SK-N-SH treated with all-trans-retinoic acid at 6 μM for 48 hours (cell line): ENCODE results near the gene SDE2.

Experiments
- ATAC-seq: fragments of 200-7000 bp; cut with Tn5 transposase; 3 replicates; pipeline ENCODE4 v1.9.1; 2020; ENCODE audit warnings: mild to moderate bottlenecking, moderate library complexity
- ARNTL ChIP-seq: fragments of 450-650 bp; formaldehyde crosslinking; IDR thresholded peaks from 2 replicates; pipeline ENCODE4 v1.5.0; 2020; ENCODE audit warnings: low read depth, mild to moderate bottlenecking, moderate library complexity, borderline replicate concordance
- BACH2 ChIP-seq: fragments of 250-450 bp; sonication (Bioruptor Pico); IDR thresholded peaks from 2 replicates; pipeline ENCODE4 v1.9.0; 2021; ENCODE audit warnings: mild to moderate bottlenecking, borderline replicate concordance
- CSDC2 ChIP-seq: fragments of 250-450 bp; sonication (Bioruptor Pico); IDR thresholded peaks from 2 replicates; pipeline ENCODE4 v1.5.0; 2020; ENCODE audit warnings: mild to moderate bottlenecking, moderate library complexity
- CSRNP3 ChIP-seq: fragments of 250-450 bp; sonication (Bioruptor Pico); IDR thresholded peaks from 2 replicates; pipeline ENCODE4 v1.5.1; 2021; ENCODE audit warnings: mild to moderate bottlenecking, moderate library complexity
- ESRRG ChIP-seq: fragments of 250-450 bp; sonication (Bioruptor Pico); IDR thresholded peaks from 2 replicates; pipeline ENCODE4 v1.6.1; 2021; ENCODE audit warnings: mild to moderate bottlenecking
- ISL1 ChIP-seq: fragments of 250-450 bp; sonication (Bioruptor Pico); IDR thresholded peaks from 2 replicates; pipeline ENCODE4 v2.1.2; 2022; ENCODE audit warnings: mild to moderate bottlenecking, moderate library complexity
- OSR1 ChIP-seq: fragments of 250-450 bp; sonication (Bioruptor Pico); IDR thresholded peaks from 2 replicates; pipeline ENCODE4 v1.8.0; 2022; ENCODE audit warnings: moderate library complexity, mild to moderate bottlenecking, inconsistent platforms
- POU6F1 ChIP-seq: fragments of 250-450 bp; sonication (Bioruptor Pico); IDR thresholded peaks from 2 replicates; pipeline ENCODE4 v1.8.0; 2021; ENCODE audit warnings: low read depth, mild to moderate bottlenecking, moderate library complexity, borderline replicate concordance
- PPARA ChIP-seq: fragments of 250-450 bp; sonication (Bioruptor Pico); IDR thresholded peaks from 2 replicates; pipeline ENCODE4 v1.5.0; 2020; ENCODE audit warnings: mild to moderate bottlenecking, borderline replicate concordance
- RARB ChIP-seq: fragments of 250-450 bp; sonication (Bioruptor Pico); IDR thresholded peaks from 2 replicates; pipeline ENCODE4 v1.8.0; 2021; ENCODE audit warnings: mild to moderate bottlenecking, moderate library complexity
- SNAI2 ChIP-seq: fragments of 250-450 bp; sonication (Bioruptor Pico); IDR thresholded peaks from 2 replicates; pipeline ENCODE4 v1.5.0; 2020; ENCODE audit warnings: mild to moderate bottlenecking, moderate library complexity
- TCF4 ChIP-seq: fragments of 250-450 bp; sonication (Bioruptor Pico); IDR thresholded peaks from 2 replicates; pipeline ENCODE4 v1.8.0; 2021; ENCODE audit warnings: mild to moderate bottlenecking, moderate library complexity, borderline replicate concordance
- TOX ChIP-seq: fragments of 250-450 bp; sonication (Bioruptor Pico); IDR thresholded peaks from 2 replicates; pipeline ENCODE4 v1.8.0; 2021; ENCODE audit warnings: mild to moderate bottlenecking, moderate library complexity, borderline replicate concordance
- ZFP3 ChIP-seq: fragments of 250-450 bp; sonication (Bioruptor Pico); IDR thresholded peaks from 2 replicates; pipeline ENCODE4 v1.5.0; 2020; ENCODE audit warnings: mild to moderate bottlenecking, moderate library complexity
- ZNF565 ChIP-seq: fragments of 450-650 bp; formaldehyde crosslinking; conservative IDR thresholded peaks from 2 replicates; pipeline ENCODE4 v1.5.0; 2020; ENCODE audit warnings: low read depth, mild to moderate bottlenecking, moderate library complexity
- ZNF70 ChIP-seq: fragments of 450-650 bp; formaldehyde crosslinking; IDR thresholded peaks from 2 replicates; pipeline ENCODE4 v1.5.0; 2020; ENCODE audit warnings: mild to moderate bottlenecking, moderate library complexity
- ZNF8 ChIP-seq: fragments of 450-650 bp; formaldehyde crosslinking; IDR thresholded peaks from 2 replicates; pipeline ENCODE4 v1.5.0; 2020; ENCODE audit warnings: mild to moderate bottlenecking, moderate library complexity
- TF ChIP-seq, protein P1 (sequence below): fragments of 250-450 bp; sonication (Bioruptor Pico); IDR thresholded peaks from 2 replicates; pipeline ENCODE4 v1.5.0; 2020; ENCODE audit warnings: mild to moderate bottlenecking, moderate library complexity
- TF ChIP-seq, protein P2 (sequence below): fragments of 250-450 bp; sonication (Bioruptor Pico); IDR thresholded peaks from 2 replicates; pipeline ENCODE4 v1.5.1; 2020; ENCODE audit warnings: low read depth, mild to moderate bottlenecking, moderate library complexity

SDE2 gene

DNA sequence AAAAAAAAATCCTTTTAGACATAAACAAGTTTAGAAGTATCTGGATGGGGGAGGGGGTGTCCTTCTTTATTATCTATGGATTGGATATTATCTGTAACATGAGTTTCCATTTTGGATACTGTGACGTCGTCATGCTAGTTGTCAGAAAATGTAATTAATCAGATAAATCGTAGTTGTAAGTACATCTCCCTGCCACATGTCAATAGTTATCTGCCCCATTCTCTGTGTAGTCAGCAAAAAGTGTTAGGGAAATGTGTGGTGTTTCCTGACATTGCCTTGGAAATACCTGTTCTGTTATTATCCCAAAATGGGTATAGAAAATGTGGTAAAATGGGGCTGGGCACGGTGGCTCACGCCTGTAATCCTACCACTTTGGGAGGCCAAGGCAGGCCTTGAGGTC is 24.6 kb upstream of the SDE2 start:
- no peak for ATAC-seq
- TF ChIP-seq ARNTL (CRISPR knock-in tag) (no peak), TOX (CRISPR knock-in tag) (no peak), SNAI2 (CRISPR knock-in tag) (no peak), TCF4 (CRISPR knock-in tag) (no peak), BACH2 (CRISPR knock-in tag) (no peak), CSRNP3 (CRISPR knock-in tag) (no peak), RARB (CRISPR knock-in tag) (no peak), PPARA (no peak), ZNF70 (CRISPR knock-in tag) (no peak), ZNF565 (no peak), ZNF8 (CRISPR knock-in tag) (no peak), ESRRG (CRISPR knock-in tag) (no peak), POU6F1 (CRISPR knock-in tag) (no peak), ZFP3 (no peak), CSDC2 (CRISPR knock-in tag) (no peak), ISL1 (CRISPR knock-in tag) (no peak), OSR1 (CRISPR knock-in tag) (no peak)
- TF ChIP-seq, protein P1, sequence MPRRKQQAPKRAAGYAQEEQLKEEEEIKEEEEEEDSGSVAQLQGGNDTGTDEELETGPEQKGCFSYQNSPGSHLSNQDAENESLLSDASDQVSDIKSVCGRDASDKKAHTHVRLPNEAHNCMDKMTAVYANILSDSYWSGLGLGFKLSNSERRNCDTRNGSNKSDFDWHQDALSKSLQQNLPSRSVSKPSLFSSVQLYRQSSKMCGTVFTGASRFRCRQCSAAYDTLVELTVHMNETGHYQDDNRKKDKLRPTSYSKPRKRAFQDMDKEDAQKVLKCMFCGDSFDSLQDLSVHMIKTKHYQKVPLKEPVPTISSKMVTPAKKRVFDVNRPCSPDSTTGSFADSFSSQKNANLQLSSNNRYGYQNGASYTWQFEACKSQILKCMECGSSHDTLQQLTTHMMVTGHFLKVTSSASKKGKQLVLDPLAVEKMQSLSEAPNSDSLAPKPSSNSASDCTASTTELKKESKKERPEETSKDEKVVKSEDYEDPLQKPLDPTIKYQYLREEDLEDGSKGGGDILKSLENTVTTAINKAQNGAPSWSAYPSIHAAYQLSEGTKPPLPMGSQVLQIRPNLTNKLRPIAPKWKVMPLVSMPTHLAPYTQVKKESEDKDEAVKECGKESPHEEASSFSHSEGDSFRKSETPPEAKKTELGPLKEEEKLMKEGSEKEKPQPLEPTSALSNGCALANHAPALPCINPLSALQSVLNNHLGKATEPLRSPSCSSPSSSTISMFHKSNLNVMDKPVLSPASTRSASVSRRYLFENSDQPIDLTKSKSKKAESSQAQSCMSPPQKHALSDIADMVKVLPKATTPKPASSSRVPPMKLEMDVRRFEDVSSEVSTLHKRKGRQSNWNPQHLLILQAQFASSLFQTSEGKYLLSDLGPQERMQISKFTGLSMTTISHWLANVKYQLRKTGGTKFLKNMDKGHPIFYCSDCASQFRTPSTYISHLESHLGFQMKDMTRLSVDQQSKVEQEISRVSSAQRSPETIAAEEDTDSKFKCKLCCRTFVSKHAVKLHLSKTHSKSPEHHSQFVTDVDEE (CRISPR knock-in tag): no peak
- TF ChIP-seq, protein P2, sequence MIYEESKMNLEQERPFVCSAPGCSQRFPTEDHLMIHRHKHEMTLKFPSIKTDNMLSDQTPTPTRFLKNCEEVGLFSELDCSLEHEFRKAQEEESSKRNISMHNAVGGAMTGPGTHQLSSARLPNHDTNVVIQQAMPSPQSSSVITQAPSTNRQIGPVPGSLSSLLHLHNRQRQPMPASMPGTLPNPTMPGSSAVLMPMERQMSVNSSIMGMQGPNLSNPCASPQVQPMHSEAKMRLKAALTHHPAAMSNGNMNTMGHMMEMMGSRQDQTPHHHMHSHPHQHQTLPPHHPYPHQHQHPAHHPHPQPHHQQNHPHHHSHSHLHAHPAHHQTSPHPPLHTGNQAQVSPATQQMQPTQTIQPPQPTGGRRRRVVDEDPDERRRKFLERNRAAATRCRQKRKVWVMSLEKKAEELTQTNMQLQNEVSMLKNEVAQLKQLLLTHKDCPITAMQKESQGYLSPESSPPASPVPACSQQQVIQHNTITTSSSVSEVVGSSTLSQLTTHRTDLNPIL (CRISPR knock-in tag): no peak
- TF ChIP-seq, all 23 proteins: peak for 0

DNA sequence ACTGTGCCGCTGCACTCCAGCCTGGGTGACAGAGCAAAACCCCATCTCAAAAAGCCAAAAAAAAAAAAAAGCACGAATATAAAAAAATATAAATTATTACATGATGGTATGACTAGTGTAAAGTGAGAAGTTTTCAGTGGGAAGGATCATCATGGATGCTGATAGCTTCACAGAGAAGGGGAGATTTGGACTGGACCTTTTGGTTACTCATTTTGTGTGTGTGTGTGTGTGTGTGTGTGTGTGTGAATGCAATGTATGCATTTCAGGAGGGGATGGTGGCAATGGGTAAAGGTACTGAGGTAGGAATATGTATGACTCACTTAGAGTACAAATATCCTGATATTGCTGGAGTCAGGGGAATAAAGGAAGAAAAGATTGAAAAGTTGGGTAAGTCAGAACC is 22.7 kb upstream of the SDE2 start:
- TF ChIP-seq CSRNP3 (CRISPR knock-in tag) (no peak), ZNF565 (no peak), CSDC2 (CRISPR knock-in tag) (no peak), SNAI2 (CRISPR knock-in tag) (no peak)
- TF ChIP-seq, protein P1 (CRISPR knock-in tag): no peak
- ATAC-seq: no peak

- ATAC-seq: no peak; the same call in 2 of the 3 replicates
Measured at GRCh38 chr1:226021401-226021800, 22.3 kb upstream of the SDE2 start.

More at GRCh38 chr1:226021401-226021800, 22.3 kb upstream of the SDE2 start:
- TF ChIP-seq ZFP3 (no peak), PPARA (no peak), ISL1 (CRISPR knock-in tag) (no peak), CSRNP3 (CRISPR knock-in tag) (no peak), ZNF70 (CRISPR knock-in tag) (no peak), OSR1 (CRISPR knock-in tag) (no peak)
- TF ChIP-seq, protein P1 (CRISPR knock-in tag): no peak
- TF ChIP-seq, all 23 proteins: peak for 0
